GM20431 (cell line): ENCODE data around the gene DCX.

Experiments
- in situ Hi-C: fragments of 300-500 bp; cut with MseI, MboI; formaldehyde crosslinking; loops from one replicate; pipeline ENCODE4 v1.15.0; 2020; ENCODE audit warnings: low sequenced_read_pairs; ENCODE audit not compliant: unreplicated experiment

Gene DCX

DNA sequence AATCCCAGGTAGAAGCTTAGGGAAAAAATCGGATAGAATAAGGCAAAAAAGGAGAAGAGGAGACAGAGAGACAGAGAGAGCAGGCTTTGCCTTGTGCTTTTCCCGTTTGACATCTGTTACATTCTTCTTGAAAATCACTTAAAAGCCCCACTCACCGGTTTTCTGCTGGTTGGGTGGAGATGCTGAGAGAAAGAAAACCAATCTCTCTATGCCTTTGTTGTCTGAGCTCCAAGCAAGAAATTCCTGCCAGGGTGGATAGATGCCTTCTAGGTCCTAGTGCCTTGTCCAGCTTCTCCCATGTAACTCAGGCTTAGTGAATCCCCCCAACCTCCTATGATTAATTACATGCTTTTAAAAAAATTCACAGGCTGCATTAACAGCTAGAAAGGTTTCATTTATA is at the start of gene DCX:
TSS of gene DCX (minus strand) at position 210 of the 400 bp plus-strand sequence. CDS start 1,794 bp downstream, outside the sequence.
- in situ Hi-C loops, result no loop called here

DNA sequence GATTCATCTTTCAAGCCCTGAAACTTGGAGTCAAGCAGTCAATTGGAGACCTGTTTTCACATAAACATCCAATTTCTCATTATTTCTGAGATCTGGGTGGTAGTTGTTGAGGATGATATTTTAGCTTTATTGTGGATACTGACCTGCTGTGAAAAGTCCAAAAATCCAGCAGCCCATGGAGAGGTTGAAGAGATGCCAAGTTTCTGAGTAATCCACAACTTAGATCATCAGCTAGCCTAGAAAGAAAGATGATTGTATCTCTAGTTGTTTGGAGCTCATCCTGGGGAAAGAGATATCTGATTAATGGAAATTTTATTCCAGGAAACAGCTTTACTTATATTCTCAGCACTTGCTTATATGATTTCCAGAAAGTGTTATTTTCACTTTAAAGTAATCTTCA is 48.6 kb upstream of the DCX start:
- in situ Hi-C loops, result no loop called here

DNA sequence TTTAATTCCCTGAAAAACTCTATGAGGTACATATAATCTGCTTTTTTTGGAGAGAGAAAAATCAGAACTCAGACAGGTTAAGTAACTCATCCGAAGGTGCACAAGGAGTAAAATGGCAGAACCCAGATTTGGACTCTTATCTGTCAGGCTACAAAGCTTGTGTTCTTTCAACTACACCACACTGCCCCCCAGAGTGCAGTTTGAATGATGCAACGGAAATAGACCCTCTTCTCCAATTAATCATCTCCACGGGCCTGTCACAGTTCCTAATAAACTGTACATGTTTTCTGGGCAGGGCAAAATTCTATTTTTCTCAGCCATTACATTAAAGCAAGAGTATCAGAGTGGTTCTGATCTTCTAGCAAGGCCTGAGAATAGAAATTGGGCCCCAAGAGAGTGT is 35.3 kb upstream of the DCX start:
- in situ Hi-C loops, result no loop called here

DNA sequence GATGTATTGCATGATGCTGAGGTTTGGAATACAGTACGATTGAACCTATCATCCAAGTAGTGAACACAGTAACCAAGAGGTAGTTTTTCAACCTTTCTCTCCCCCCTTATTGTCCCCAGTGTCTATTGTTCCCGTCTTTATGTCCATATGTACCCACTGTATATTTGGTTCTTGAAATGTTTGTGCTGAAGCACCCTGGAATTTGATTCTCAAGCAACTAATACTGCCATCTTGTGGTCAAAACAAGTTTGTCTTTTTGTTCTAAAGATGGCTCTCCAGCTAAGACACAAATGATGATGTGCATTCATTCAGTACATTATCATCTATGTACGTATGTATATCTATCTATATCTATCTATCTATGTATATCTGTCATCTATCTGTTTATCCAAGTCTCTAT is 33.5 kb upstream of the DCX start:
- in situ Hi-C loops, result no loop called here

DNA sequence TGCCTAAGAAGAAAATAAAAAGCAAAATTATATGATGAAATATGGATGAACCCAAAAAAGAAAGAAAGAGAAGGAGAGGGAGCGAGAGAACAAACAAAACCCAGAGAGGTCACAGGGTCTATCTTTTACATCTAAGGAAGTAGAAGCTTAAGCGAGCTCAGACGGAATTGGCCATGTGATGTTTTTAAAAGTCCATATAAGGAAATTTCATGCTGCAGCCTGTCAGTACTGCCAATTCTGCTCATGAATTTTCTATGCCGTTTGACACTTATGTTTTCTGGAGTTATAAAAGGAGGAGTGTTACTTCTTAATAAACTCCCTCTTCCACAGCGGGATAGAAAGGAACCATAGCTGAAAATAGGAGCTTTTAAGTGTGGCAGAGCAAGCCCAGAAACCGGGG is 32.9 kb upstream of the DCX start:
- in situ Hi-C loops, result no loop called here

DNA sequence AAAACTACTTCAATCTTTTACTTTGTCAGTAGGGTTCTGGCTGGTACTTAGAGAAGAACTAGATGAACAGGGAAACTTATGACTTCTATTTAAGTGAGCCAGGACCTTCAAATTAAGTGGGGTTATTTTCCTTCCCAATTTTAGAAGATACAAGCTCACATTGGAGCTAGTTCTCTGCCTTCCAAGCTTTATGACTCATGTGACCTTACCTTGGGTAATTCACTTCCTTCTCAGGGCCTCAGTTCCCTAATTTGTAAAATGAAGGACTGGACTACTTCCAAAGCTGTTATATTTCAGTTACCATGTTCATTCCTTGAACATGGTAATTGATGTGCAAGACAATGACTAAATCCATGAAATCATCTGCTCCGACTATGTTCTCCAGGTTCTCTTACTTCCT is 32.0 kb upstream of the DCX start:
- in situ Hi-C loops, result no loop called here

DNA sequence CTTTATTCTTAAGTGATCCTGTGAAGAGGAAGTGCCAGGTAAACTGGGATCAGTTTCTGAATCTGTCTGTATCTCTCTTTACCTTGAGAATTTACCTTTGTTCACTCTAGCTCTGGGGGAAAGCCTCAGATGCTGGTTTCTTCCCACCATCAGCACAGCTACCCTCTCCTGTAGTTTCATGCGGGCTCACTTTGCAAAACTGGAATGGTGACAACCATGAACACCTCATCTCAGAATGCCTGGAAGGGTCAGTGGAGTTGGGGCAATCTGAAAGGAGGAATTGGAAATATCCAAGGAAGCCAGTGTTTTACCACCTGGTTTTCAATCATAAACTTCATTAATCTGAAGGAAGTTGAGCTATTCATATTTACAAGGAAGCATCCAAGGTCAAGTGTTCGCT is 30.8 kb upstream of the DCX start:
- in situ Hi-C loops, result no loop called here

DNA sequence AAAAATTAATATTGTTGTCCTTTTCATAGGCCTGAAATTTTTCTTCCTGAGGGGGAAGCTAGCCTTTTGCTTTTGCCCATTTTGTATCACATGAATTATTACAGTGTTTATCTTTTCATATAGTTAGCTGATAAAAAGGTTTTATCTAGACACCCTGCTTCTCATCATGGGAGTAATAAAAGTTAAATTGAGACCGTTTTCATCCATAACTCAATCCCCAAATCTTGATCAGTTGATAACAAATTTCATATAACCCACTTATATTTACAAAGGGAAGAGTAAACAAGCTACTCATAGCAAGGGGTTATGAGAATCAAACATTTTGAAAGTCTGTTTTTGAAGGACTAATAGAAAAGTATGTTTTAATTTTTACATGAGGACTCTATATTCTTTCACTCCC is 23.5 kb upstream of the DCX start:
- in situ Hi-C loops, result no loop called here

DNA sequence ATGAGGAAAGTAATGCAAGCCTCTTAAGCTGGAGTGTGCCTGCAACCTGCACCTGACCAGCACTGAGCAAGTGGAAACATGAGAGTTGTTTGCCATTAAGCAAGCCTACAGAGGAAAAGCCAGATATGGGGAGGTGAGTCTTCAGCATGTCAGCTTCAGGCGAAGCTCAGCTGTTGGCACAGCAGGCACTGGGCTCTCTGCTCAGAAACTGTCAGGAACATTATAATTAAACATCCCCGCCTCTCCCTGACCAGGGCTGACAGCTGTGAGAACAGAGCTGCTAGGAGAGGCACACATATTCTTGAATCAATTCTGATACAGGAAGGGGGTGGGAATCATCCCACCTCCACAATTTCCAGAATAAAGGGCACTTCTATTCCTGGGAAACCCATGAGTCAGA is 19.0 kb upstream of the DCX start:
- in situ Hi-C loops, result no loop called here

DNA sequence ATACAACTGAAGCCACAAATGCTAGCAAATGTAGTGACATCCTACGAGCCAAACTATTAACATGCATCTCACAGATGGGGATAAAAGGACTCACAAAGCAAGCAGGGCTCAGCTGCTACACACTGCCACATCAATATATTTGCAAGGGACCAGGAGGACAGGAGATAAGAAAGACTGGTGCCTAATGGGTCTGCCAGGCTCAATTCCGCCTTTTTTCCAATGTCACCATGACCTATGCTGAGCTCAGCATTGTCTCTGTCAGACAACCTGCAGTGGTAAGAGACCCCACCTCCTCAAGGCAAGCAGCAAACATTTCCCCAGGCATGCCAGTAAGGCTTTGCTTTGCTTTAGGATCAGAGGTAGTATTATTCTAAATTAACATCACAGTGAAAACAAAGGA is 435 bp downstream of the DCX start:
- in situ Hi-C loops, result no loop called here

DNA sequence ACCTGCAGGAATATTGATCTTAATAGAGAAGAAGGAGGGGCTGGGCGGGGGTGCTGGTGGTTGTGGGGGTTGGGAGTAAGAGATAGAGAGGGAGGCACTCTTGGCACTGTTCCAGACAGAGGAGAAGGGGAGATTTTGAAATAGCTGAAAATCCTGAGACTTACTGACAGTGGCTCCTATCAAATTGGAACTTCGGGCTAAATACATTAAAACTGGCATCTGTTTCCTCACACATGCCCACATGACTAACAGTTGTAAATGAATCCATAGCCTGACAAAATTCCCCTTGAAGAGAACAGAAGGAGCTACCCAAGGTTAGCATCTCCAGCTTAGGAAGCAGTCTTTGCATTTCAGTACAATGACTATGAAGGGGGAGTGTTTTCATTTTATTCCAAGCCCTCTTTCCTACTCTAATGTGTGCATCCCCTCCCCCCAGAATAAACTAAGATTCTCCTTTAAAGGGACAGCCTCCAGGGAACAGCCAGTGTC is 1.4 kb downstream of the DCX start:
- in situ Hi-C loops, result no loop called here

DNA sequence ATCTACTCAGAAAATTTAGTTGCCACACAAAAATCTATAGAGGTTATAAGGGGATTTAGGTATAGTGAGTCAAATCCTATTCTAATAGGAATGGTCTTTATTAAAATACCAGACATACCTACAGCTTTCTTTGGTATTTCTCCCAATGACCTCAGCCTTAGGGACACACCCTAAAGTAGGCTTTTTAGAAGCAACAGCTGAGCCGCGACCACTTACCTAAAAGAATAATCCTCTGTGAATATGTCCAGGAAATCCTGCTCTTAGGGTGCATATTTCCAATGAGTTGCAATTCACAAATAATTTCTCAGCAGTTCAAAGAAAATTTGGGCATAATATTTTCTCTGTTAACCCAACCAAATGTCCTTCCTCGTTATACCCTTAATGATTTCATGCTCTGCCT is 2.7 kb downstream of the DCX start:
- in situ Hi-C loops, result no loop called here

DNA sequence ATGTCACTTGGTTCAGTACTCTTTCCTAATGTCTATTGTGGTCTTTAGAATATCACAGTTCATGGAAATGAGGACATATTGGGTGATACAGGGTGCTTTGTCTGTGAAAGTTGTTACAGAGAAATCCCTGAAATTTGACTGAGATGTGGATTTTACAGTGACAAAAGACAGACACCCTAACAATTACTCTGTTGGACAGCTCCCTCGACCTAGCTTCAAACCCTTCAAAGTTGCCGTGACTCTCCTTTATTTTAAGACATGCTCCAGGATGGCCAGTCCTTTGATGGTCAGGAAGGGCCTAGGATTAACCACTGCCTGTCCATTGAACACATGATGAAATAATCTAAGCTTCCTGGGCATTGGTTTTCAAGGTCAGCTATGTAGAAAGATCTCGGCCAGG is 4.0 kb downstream of the DCX start:
- in situ Hi-C loops, result no loop called here

DNA sequence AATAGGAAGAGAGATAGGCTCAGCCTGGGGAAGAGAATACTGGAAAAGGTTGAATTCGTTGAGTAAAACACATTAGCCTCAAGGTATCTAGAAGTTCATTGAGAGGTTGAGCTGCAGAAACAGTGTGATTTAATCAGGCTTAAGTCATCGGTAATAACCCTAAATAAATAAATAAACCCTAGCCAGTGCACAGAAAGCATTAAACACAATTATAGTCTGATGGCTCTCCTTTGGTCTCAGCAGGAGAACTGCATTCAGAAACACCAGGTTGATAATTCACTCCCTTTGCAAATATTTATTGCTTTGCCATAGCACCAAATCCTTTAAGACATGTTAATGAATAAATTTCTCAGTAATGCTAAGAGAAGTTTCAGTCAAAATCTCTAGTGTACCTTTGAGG is 9.6 kb downstream of the DCX start:
- in situ Hi-C loops, result no loop called here

DNA sequence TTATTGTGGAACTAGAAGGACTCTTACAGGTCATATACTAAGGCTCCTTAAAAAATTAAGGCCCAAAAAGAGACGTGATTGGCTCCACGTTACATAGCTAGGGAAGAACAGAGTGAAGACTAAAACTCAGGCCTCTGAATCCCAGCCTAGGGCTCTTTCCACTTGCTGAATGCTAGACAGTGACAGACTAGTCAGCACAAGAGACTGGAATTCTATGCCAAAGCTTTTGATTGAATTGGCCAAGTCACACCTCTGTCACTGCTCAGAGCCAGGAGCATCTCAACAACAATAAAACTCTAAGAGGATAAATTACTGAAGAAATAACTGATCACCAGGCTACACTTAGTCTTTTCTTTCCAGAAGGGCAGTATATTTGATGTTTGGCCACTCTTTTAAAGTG is 16.8 kb downstream of the DCX start:
- in situ Hi-C loops, result no loop called here

DNA sequence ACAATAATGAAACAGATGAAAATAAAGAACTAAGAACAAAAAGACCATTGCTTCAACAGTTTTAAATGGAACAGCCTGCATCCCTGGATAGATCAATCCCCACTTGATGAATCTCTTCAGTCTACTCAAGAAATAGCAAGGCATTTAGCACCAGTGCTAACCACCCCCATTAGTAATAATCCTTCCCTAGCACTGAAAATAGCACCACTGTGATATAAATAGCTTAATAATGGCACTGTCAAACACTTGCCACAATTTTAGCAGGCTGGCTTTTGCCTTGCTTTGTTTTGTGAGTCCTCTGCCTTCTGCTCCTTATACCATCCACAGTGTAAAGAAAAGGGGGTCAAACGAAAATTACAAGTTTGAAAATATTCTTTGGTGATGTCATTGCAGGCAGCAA is 17.4 kb downstream of the DCX start:
- in situ Hi-C loops, result no loop called here

DNA sequence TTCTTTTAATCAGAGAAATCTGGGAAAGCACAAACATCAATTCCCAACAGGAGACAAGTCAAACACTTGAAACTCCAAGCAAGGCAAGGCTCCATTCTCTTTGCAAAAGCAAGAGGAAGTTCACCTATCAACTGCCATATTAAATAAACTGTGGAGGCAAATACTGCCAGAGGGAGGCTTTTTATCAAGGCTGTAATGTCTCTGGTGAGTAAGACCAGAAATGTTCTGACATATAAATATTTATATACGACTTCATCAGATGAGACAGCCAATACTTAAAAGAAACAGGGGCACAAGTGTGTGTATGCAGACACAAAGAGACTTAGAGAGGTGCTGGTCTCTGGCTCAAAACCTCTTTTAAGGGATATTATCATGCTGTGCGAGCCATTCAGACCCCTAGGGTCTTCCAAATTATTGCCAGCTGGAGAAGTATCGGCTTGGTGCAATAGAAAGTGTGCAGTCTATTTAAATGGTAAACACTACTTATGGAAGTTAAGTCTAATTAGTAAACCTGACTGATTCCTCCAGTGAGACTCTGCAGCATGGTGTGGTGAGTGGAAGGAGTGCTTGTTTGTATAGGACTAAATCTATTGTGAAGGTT is 24.4 kb downstream of the DCX start:
- in situ Hi-C loops, result no loop called here

DNA sequence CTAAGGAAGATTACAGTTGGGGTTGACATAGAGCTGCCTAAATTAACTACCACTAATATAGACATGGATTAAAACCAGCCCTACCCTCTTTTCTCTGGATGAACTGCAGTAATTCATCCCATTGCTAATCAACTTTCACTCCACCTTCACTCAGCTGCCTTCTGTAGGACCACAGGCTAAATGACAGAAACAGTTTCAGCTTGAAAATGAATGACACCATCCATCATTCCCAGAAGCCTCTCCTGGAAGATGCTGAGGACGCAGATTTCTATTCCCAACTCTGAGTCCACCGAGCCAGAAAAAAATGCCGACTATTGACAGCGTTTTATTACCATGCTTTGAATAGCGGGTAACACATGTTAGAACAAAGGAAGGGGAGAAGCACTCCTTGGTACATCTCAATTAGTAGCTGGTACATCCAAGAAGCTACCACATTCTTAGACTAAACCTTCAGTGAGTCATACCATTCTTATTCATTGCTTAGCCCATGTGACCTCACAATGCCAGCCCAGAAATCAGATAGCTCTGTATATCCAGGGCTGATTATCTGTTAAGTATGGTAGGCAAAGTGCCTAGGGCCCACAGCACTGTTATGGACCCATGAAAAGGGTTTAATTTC is 25.3 kb downstream of the DCX start:
- in situ Hi-C loops, result no loop called here

DNA sequence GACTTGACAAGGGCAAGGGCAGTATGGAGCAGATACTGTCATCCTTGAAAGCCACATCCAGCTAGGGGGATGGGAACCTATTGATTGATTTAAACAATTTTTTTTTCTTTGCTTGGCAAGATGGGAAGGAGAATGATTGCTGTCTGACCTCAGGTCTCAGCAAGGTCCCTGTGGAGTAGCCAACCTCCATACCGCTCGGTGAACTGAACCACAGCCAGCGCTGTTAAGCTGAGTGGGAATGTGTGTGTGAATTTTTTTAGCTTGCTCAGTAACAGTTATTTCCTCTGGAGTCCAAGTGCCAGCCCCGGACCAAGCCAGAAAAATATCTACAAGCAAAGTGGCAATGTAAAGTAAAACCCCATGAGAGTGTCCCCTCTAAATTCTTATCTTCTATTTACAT is 25.9 kb downstream of the DCX start:
- in situ Hi-C loops, result no loop called here

DNA sequence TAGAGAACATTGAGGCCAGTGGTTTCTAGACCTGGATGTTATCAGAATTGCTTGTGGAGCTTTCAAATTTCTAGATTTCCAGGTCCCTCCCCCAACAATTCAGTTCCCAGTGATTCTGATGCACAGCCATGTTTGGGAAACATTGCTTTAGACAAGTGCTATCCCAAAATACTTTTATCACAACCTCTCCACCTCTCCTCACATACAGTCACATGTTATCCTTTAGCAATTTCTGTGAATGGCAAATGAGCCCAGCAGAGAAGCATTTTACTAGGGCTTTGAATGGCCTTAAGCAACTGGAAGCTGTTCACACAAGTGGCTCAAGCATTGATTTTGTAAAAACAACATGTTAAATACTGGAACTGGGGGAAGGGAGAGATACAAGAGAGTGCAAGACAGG is 29.7 kb downstream of the DCX start:
- in situ Hi-C loops, result no loop called here

DNA sequence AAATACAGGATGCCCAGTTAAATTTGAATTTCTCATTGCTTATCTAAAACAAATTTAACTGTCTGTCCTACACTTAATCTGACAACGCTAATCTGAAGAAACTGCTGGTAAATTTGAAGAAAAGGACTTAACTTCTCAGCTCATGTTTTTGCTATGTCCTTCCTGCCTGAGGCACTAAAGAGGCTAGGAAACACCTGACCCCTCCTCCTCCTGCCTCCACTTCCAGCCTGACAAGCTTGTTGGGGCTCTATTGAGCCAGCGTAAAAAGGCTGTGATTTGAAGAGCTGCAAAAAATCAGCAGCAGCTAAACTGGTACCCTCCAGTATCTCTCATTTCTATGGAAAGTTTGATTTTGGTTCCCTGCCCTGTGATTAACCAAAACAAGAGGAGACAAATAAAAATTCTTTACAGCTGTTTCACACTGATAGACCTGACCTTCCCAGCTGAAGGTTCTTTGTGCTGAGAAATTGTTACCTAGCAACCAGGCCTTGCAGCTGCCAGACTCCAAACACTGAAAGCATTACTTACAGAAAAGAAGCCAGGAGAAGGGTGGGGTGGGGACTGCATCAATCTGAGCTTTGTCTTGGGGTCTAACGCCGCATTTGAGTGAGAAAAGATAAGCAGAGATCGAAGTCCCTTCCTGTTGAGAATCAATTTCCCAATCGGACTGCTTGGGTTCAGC is 35.0 kb downstream of the DCX start:
- in situ Hi-C loops, result no loop called here

DNA sequence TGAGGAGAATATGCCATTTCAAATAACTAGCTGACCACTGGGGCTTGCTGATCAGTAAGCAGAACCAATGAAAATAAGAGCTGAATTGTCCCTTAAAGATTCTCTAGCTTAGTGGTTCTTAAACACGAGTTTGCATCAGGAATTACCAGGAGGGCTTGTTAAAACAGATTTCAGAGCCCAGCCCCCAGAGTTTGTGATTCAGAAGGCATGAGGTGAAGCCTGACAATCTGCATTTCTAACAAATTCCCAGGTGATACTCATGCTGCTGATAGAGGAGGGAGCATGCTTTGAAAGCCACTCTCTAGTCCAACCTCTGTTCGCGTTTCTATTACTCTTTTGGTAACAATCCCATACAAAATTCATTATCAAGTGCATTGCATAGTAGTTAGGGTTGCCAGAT is 35.5 kb downstream of the DCX start:
- in situ Hi-C loops, result no loop called here
